Caco-2 (cell line): Measurements from ENCODE around the gene PTPRS. TPM values are rescaled to one million over a fixed set of nuclear protein-coding genes. Genes with fewer than 3 reads are reported as not detected.

Source experiments
- BruUV-seq: library from RNA; stranded (reverse); fragments of 400-500 nt; replicated peaks from 2 replicates; lab custom pipeline; 2021; lab: Mats Ljungman, UMichigan
- CTCF ChIA-PET: fragments of 300-600 bp; sonication (Branson Sonifier 250); formaldehyde crosslinking; loops from one replicate; lab custom pipeline; 2022; ENCODE audit warnings: antibody characterized with exemption; lab: Charles Lee
- POLR2A ChIA-PET: fragments of 300-600 bp; sonication (Branson Sonifier 250); formaldehyde crosslinking; loops from one replicate; lab custom pipeline; 2022; ENCODE audit warnings: antibody characterized with exemption; lab: Charles Lee
- DNase-seq, 2 experiments: peaks; one replicate each; pipeline versions ENCODE4 v3.0.0 to v3.0.0-alpha.2; 2020 to 2022
- H3K27me3 ChIP-seq: replicated peaks from 2 replicates; pipeline ENCODE4 v1.6.0; 2011; ENCODE audit warnings: low read length; ENCODE audit not compliant: control insufficient read depth, insufficient read depth
- H3K36me3 ChIP-seq: 2 replicates; pipeline ENCODE4 v1.5.1; 2011; ENCODE audit warnings: low read length; ENCODE audit not compliant: control insufficient read depth, insufficient read depth
- H3K4me1 ChIP-seq: fragments of 250-450 bp; sonication (Bioruptor Pico); 2 replicates; pipeline ENCODE4 v1.5.1; 2020; ENCODE audit warnings: mild to moderate bottlenecking
- H3K4me3 ChIP-seq: 2 replicates; pipeline ENCODE4 v1.5.1; 2011; ENCODE audit warnings: low read depth, mild to moderate bottlenecking, control low read depth, low read length
- H3K9me3 ChIP-seq: fragments of 250-450 bp; sonication (Bioruptor Pico); 2 replicates; pipeline ENCODE4 v1.5.1; 2020; ENCODE audit warnings: mild to moderate bottlenecking, moderate library complexity
- H3K27ac Mint-ChIP-seq: one replicate; pipeline ENCODE4 v1.8.0; 2022; ENCODE audit warnings: mixed read lengths; ENCODE audit not compliant: unreplicated experiment
- H3K27me3 Mint-ChIP-seq: one replicate; pipeline ENCODE4 v1.8.0; 2022; ENCODE audit warnings: mixed read lengths; ENCODE audit not compliant: insufficient read depth, unreplicated experiment
- H3K36me3 Mint-ChIP-seq: one replicate; pipeline ENCODE4 v1.8.0; 2022; ENCODE audit warnings: mild to moderate bottlenecking, mixed read lengths; ENCODE audit not compliant: insufficient read depth, unreplicated experiment
- H3K4me1 Mint-ChIP-seq: one replicate; pipeline ENCODE4 v1.8.0; 2022; ENCODE audit warnings: low read depth, mixed read lengths; ENCODE audit not compliant: unreplicated experiment
- H3K4me3 Mint-ChIP-seq: one replicate; pipeline ENCODE4 v1.8.0; 2022; ENCODE audit warnings: mild to moderate bottlenecking, moderate library complexity, mixed read lengths; ENCODE audit not compliant: unreplicated experiment
- H3K9me3 Mint-ChIP-seq: one replicate; pipeline ENCODE4 v1.8.0; 2022; ENCODE audit warnings: mixed read lengths; ENCODE audit not compliant: unreplicated experiment
- CTCF ChIP-seq, 2 experiments: fragments of 200-600 bp in 1 of 2; IDR thresholded peaks; 1 replicate in 1 of 2; 2 replicates in 1 of 2; pipeline versions ENCODE4 v1.5.1 to v1.8.0; 2011 to 2022; ENCODE audit warnings: antibody characterized with exemption in 1 of 2, control low read depth in 1 of 2, inconsistent platforms in 1 of 2, low read depth in 1 of 2, low read length in 1 of 2, mild to moderate bottlenecking in 1 of 2, moderate library complexity in 1 of 2; ENCODE audit not compliant: insufficient read depth in 1 of 2, severe bottlenecking in 1 of 2, unreplicated experiment in 1 of 2
- intact Hi-C: fragments of 100-400 bp; cut with micrococcal nuclease; formaldehyde crosslinking; loops from one replicate; pipeline ENCODE4 v1.10.0; 2022; ENCODE audit not compliant: unreplicated experiment
- total RNA-seq: library from RNA; stranded (reverse); gene quantifications from 2 replicates; pipeline ENCODE4 v1.2.3, GENCODE V29; 2022

PTPRS gene
- total RNA-seq, 1 experiment from 2014 or later: 65.6 TPM

DNA sequence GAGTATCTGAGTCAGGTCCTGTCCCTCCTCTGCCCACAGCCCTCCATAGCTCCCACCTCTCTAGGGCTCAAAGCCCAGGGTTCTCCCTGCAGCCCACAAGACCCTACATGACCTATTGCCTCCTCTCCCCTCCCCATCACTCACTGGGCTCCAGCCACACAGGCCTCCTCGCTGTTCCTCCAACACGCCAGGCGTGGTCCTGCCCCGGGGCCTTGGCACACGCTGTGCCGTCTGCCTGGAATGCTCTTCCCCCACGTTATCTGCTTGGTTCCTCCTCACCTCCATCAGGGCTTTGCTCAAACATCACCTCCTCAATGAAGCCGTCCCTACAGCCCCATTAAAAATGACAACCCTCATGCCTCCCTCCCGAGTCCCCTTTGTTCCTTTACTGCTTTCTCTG lies 21.1 kb downstream of the PTPRS start:
- no peaks in the 10 kb centered on the region for H3K4me1 ChIP-seq
- no peaks in the 10 kb centered on the region for H3K9me3 ChIP-seq
- H3K9me3 Mint-ChIP-seq: no peaks in the 10 kb centered on the region
- no peak overlapping the region for H3K4me3 Mint-ChIP-seq
- no peaks in the 10 kb centered on the region for H3K27me3 Mint-ChIP-seq
- intact Hi-C loops: no loop called here
- CTCF ChIA-PET: no interaction called here
- H3K27ac Mint-ChIP-seq: no peak overlapping the region
- POLR2A ChIA-PET: interaction anchor here (0.7 kb wide), 1 partner anchor 150 kb away, joined by 7 read pairs; no protein-coding TSS in a partner anchor
- H3K36me3 ChIP-seq: no peaks in the 10 kb centered on the region
- no peaks in the 10 kb centered on the region for H3K4me1 Mint-ChIP-seq
- no peaks in the 10 kb centered on the region for H3K36me3 Mint-ChIP-seq
- H3K4me3 ChIP-seq: no peak overlapping the region
- no peak for DNase-seq
- TF ChIP-seq CTCF (IDR thresholded peaks at IDR 0.05; ENCODE audit: insufficient read depth in 1 of 2, low read depth in 1 of 2, low read length in 1 of 2, severe bottlenecking in 1 of 2, unreplicated experiment in 1 of 2): no peak
- no peaks in the 10 kb centered on the region for H3K27me3 ChIP-seq
- no TSS peak for BruUV-seq

- no peak for DNase-seq
- no peaks in the 10 kb centered on the region for H3K27me3 Mint-ChIP-seq
- intact Hi-C loops: no loop called here
- TF ChIP-seq CTCF (IDR thresholded peaks at IDR 0.05; ENCODE audit: insufficient read depth in 1 of 2, low read depth in 1 of 2, low read length in 1 of 2, severe bottlenecking in 1 of 2, unreplicated experiment in 1 of 2): no peak
- H3K4me3 Mint-ChIP-seq: no peak overlapping the region
- no peaks in the 10 kb centered on the region for H3K4me1 Mint-ChIP-seq
- BruUV-seq: no TSS peak
- no peaks in the 10 kb centered on the region for H3K36me3 ChIP-seq
- no peaks in the 10 kb centered on the region for H3K27me3 ChIP-seq
- H3K4me1 ChIP-seq: no peaks in the 10 kb centered on the region
- ChIA-PET CTCF (no interaction called here), POLR2A (interaction anchor here (0.7 kb wide), 1 partner anchor 25 kb away, joined by 3 read pairs; no protein-coding TSS in a partner anchor)
- no peaks in the 10 kb centered on the region for H3K9me3 ChIP-seq
- H3K27ac Mint-ChIP-seq: no peak overlapping the region
- no peaks in the 10 kb centered on the region for H3K36me3 Mint-ChIP-seq
- no peak overlapping the region for H3K4me3 ChIP-seq
- H3K9me3 Mint-ChIP-seq: no peaks in the 10 kb centered on the region
These were observed 22.3 kb downstream of the PTPRS start for GRCh38 chr19:5318306-5318705.

DNA sequence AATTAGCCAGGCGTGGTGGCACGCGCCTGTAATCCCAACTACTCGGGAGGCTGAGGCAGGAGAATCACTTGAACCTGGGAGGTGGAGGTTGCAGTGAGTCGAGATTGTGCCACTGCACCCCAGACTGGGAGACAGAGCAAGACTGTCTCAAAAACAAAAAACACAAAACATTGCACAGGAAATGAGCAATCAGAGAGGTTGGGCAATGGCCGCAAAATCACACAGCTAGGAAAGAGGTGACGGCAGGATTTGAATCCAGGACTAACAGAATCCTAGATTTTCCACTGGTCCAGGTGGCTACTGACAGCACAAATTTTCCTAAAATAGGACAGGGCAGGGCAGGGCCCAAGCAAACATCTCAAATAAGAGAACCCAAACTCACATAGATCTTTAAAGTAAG lies 23.3 kb downstream of the PTPRS start:
- CTCF ChIA-PET: no interaction called here
- H3K4me3 ChIP-seq: no peak overlapping the region
- no peaks in the 10 kb centered on the region for H3K36me3 ChIP-seq
- intact Hi-C loops: no loop called here
- H3K9me3 Mint-ChIP-seq: no peaks in the 10 kb centered on the region
- no TSS peak for BruUV-seq
- no peaks in the 10 kb centered on the region for H3K4me1 ChIP-seq
- H3K9me3 ChIP-seq: no peaks in the 10 kb centered on the region
- no peaks in the 10 kb centered on the region for H3K27me3 ChIP-seq
- no peaks in the 10 kb centered on the region for H3K4me1 Mint-ChIP-seq
- DNase-seq: no peak
- no peaks in the 10 kb centered on the region for H3K36me3 Mint-ChIP-seq
- POLR2A ChIA-PET: interaction anchor here (0.6 kb wide), 1 partner anchor 24 kb away, joined by 4 read pairs; no protein-coding TSS in a partner anchor
- no peak overlapping the region for H3K4me3 Mint-ChIP-seq
- TF ChIP-seq CTCF (IDR thresholded peaks at IDR 0.05; ENCODE audit: insufficient read depth in 1 of 2, low read depth in 1 of 2, low read length in 1 of 2, severe bottlenecking in 1 of 2, unreplicated experiment in 1 of 2): no peak
- H3K27ac Mint-ChIP-seq: no peak overlapping the region
- no peaks in the 10 kb centered on the region for H3K27me3 Mint-ChIP-seq
